Fibroblast of skin of right biceps (primary cell): ENCODE measurements around the gene RAX.
A peak's percentile ranks its signal among the peaks of the same experiment; 100 is the strongest.
"Not testable (repeated sequence)": the region's sequence is repeated elsewhere in the genome, so short reads cannot be mapped to it uniquely, and the experiment has no call there.

Experiments used
- DNase-seq: peaks from one replicate; pipeline ENCODE4 v3.0.0-alpha.2; 2013

The RAX gene

GRCh38 chr18:59272221-59272888 lies 899 bp downstream of the RAX start:
- no peak for DNase-seq

DNA sequence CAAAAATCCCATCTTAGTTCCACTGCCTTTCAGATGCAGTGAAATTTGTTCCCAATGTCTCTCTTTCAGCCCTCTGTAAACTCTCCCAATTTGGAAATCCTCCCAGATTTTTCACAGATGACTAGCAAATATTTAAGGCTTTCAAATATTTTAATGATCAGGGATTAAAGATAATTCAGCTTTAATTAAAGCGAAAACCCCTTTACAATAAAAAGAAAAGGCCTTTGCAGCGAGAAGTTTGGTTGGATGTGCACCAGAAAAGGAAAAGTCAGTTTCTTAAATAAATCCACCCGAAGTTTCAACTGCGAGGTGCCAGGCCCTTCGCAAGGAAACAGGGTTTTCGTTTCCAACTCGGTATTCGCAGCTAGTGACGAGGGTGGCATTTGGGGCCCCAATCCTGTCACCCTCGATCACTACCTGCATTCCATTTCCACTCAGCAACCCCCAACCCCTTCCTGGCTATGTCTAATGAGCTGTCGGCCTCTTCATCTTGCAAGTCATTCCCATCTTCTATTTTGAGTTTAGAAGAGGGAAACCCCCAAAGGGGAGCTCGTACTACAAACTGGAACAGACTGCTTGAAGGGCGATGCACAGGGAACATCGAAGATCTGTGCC lies 1.5 kb downstream of the RAX start:
- DNase-seq, result no peak

GRCh38 chr18:59270689-59271257 lies 2.5 kb downstream of the RAX start:
- no peak for DNase-seq

- no peak for DNase-seq
Observed at GRCh38 chr18:59269563-59270119, 3.6 kb downstream of the RAX start.

GRCh38 chr18:59268721-59269562 lies 4.3 kb downstream of the RAX start:
- peak; percentile 34 for DNase-seq

- no peak for DNase-seq
Observed at GRCh38 chr18:59268127-59268720, 5.0 kb downstream of the RAX start.

GRCh38 chr18:59267503-59268126 lies 5.6 kb downstream of the RAX start:
- peak; percentile 20 for DNase-seq

DNA sequence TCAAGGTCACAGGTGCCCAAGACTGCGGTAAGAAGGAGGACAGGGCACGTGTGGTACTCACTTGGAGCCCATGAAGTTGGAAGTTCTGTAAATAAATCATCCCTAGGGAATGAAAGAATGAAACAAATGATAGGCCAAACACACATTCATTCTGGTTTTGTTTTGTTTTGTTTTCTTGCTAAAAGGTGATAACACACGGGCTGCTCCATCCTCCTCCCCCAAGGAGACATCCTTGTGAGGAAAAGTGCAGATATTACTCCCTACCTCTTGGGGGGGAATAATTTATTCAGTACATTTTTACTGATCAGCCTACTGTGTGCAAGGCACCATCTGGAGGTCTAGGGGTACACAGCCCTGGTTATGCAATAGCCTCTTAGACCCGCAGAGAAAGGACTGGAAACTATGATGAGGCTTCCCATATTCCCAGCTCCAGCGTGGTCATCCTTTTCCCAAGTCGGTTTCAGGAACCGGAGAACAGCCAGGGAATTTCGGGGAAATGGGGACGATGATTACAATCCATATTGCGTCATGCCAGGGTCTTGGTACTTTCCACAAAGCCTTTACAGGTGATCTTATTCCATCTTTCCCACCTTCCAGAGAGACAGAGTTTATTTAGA lies 6.3 kb downstream of the RAX start:
- DNase-seq, result no peak

DNA sequence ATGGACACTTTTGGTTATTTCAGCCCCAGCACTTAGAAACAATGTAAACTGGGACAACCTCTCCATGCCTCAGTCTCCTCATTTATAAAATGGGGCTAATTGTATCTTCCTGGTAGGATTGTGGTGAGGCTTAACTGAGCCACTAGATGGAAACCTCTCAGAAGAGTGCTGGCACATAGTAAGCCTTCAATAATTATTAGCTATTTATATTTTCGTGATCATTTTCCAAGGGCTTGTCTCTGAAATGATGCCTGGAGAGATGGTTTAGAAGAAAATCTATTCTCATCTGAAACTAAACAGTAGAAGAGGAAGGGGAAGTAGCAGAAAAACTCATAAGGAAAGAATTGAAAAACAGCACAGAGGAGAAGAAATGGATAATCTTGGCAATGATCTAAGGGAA lies 6.8 kb downstream of the RAX start:
- DNase-seq, result no peak

DNA sequence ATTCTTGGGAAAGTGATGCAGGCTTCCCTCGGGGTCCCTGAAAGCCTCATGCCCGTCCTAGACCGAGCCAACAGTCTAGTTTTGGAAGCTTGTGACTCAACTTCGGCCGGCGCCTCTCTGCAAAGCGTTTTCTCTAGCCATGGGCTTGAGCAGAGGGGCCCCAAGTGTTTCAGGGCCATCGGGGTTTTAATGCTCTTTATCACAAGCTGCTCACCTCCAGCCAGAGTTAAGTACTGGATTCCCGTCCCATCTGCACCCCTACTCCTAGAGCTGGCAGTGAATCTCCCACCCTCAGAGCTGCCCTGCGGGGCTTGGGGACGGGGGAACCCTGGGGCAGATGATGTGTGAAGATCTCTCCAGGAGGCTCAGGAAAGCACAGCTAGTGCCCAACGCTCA lies 7.3 kb downstream of the RAX start:
- DNase-seq, result no peak

GRCh38 chr18:59265246-59265973 lies 7.8 kb downstream of the RAX start:
- DNase-seq, result no peak

GRCh38 chr18:59264651-59265245 lies 8.5 kb downstream of the RAX start:
- no peak for DNase-seq

DNA sequence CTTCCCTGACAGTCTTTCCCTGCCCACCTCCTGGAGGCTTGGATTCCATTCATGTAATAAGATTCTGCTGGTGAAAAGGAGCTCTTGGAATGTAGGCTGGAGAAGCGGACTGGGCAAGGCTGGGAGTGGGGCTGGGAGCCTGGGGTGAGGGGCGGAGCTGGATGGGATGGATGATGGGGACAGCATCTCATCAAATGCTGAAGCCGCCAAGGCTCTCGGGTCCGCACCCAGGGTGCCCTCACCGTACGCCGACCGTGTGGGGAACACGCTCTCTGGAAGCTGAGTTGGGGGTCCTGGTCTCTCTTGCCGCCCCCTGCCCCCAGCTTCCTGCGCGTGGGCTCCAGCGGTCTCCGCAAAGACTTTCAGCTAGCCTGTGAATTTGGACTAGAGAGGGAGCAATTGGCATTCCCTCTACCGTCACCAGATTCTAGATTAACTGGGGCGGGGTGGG lies 9.1 kb downstream of the RAX start:
- no peak for DNase-seq

DNA sequence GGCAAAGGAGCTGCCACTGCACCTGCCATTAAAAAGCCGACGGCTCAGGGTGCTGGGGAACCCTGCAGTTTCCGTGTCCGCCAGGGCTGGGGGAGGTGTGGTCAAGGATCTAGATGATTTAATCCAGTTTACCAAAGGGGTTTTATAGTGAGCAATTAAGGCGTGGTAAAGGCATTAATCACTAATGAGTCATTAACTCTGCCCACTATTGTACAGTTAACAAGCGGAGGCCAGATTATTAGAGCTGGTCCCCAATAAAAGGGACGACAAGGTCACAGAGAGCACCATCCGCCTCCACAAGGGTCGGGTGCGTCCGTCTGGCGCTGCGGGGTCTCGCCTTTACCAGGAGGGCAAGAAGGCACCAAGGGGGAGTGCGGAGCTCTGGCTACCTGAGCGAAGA lies 9.6 kb downstream of the RAX start:
- no peak for DNase-seq

- DNase-seq, result not testable (repeated sequence)
Observed at GRCh38 chr18:59262243-59262642, 11.0 kb downstream of the RAX start.

- not testable (repeated sequence) for DNase-seq
Observed at GRCh38 chr18:59261842-59262241, 11.4 kb downstream of the RAX start.

DNA sequence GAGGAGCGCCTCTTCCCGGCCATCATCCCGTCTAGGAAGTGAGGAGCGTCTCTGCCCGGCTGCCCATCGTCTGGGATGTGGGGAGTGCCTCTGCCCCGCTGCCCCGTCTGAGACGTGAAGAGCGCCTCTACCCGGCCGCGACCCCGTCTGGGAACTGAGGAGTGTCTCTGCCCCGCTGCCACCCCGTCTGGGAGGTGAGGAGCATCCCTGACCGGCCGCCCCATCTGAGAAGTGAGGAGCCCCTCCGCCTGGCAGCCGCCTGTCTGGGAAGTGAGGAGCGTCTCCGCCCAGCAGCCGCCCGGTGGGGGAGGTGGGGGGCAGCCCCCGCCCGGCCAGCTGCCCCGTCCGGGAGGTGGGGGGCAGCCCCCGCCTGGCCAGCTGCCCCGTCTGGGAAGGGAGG lies 17.8 kb downstream of the RAX start:
- DNase-seq, result not testable (repeated sequence)

GRCh38 chr18:59249199-59249774 lies 24.0 kb downstream of the RAX start:
- peak; percentile 79 for DNase-seq

DNA sequence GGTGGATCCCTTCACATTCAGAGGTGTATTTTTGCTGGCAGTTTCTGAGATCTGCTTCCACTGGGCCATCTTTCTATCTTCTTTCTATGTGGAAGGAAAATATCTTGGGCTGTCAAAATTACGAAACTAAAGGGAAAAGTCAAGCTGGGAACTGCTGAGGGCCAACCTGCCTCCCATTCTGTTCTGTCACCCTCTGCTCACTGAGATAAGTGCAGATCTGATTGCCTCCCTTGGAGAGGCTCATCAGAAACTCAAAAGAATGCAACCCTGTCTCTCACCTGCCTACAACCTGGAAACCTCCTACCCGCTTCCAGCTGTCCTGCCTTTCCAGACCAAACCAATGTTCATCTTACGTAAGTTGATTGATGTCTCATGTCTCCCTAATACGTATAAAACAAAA lies 26.5 kb downstream of the RAX start:
- DNase-seq, result no peak

GRCh38 chr18:59242906-59243305 lies 30.3 kb downstream of the RAX start:
- no peak for DNase-seq
